H9 (cell line): Measurements from ENCODE around the gene UGT1A7. TPM values are rescaled to one million over a fixed set of nuclear protein-coding genes. Genes with fewer than 3 reads are reported as not detected.

Experiments
- DNase-seq: peaks from one replicate; pipeline ENCODE4 v3.0.0-alpha.2; 2017
- H2AFZ ChIP-seq: one replicate; pipeline ENCODE4 v1.6.1; 2013; ENCODE audit warnings: mild to moderate bottlenecking, low read length, control low read depth, moderate library complexity
- H2AK5ac ChIP-seq: 2 replicates; pipeline ENCODE4 v1.6.1; 2013; ENCODE audit warnings: low read length, control low read depth, mixed read lengths; ENCODE audit not compliant: insufficient read length
- H2BK120ac ChIP-seq: one replicate; pipeline ENCODE4 v1.6.1; 2013; ENCODE audit warnings: low read depth, mild to moderate bottlenecking, low read length, control low read depth, inconsistent platforms; ENCODE audit not compliant: poor library complexity, severe bottlenecking
- H2BK12ac ChIP-seq: 2 replicates; pipeline ENCODE4 v1.6.1; 2013; ENCODE audit warnings: low read length, control low read depth, mixed read lengths, low read depth; ENCODE audit not compliant: insufficient read length
- H2BK15ac ChIP-seq: 2 replicates; pipeline ENCODE4 v1.6.1; 2013; ENCODE audit warnings: low read depth, low read length, control low read depth
- H2BK20ac ChIP-seq: one replicate; pipeline ENCODE4 v1.6.1; 2013; ENCODE audit warnings: low read depth, mild to moderate bottlenecking, low read length, control low read depth, inconsistent platforms; ENCODE audit not compliant: poor library complexity, severe bottlenecking
- H2BK5ac ChIP-seq: 2 replicates; pipeline ENCODE4 v1.6.1; 2013; ENCODE audit warnings: low read length, control low read depth, mixed read lengths; ENCODE audit not compliant: insufficient read length
- H3K14ac ChIP-seq: 2 replicates; pipeline ENCODE4 v1.6.1; 2013; ENCODE audit warnings: low read length, control low read depth; ENCODE audit not compliant: insufficient read depth
- H3K18ac ChIP-seq: 2 replicates; pipeline ENCODE4 v1.6.1; 2013; ENCODE audit warnings: low read depth, mild to moderate bottlenecking, mixed read lengths, low read length, control low read depth; ENCODE audit not compliant: insufficient read length
- H3K23ac ChIP-seq: 2 replicates; pipeline ENCODE4 v1.6.1; 2013; ENCODE audit warnings: low read length, control low read depth, mixed read lengths, low read depth; ENCODE audit not compliant: insufficient read length
- H3K23me2 ChIP-seq: 2 replicates; pipeline ENCODE4 v1.6.1; 2013; ENCODE audit warnings: low read depth, mild to moderate bottlenecking, mixed read lengths, low read length, control low read depth; ENCODE audit not compliant: insufficient read length, poor library complexity, severe bottlenecking
- H3K27ac ChIP-seq: 2 replicates; pipeline ENCODE4 v1.5.1; 2013; ENCODE audit warnings: low read length, control low read depth, mixed read lengths, low read depth; ENCODE audit not compliant: insufficient read length
- H3K27me3 ChIP-seq: 2 replicates; pipeline ENCODE4 v1.6.1; 2013; ENCODE audit warnings: low read length, control low read depth, inconsistent platforms; ENCODE audit not compliant: insufficient read depth
- H3K4ac ChIP-seq: 2 replicates; pipeline ENCODE4 v1.6.1; 2013; ENCODE audit warnings: low read depth, mild to moderate bottlenecking, control low read depth, inconsistent platforms, low read length, moderate library complexity
- H3K4me1 ChIP-seq: 2 replicates; pipeline ENCODE4 v1.6.1; 2013; ENCODE audit warnings: low read length, control low read depth, inconsistent platforms; ENCODE audit not compliant: insufficient read depth
- H3K4me2 ChIP-seq: 2 replicates; pipeline ENCODE4 v1.6.1; 2013; ENCODE audit warnings: low read length, control low read depth, mixed read lengths; ENCODE audit not compliant: insufficient read length, insufficient read depth
- H3K56ac ChIP-seq: 2 replicates; pipeline ENCODE4 v1.6.1; 2013; ENCODE audit warnings: low read depth, mild to moderate bottlenecking, mixed read lengths, low read length, control low read depth; ENCODE audit not compliant: insufficient read length
- H3K79me1 ChIP-seq: 2 replicates; pipeline ENCODE4 v1.6.1; 2013; ENCODE audit warnings: low read depth, mild to moderate bottlenecking, moderate library complexity, low read length, control low read depth, inconsistent platforms; ENCODE audit not compliant: insufficient read depth, poor library complexity, severe bottlenecking
- H3K79me2 ChIP-seq: 2 replicates; pipeline ENCODE4 v1.6.1; 2013; ENCODE audit warnings: low read length, control low read depth, inconsistent platforms; ENCODE audit not compliant: insufficient read depth
- H3K9ac ChIP-seq: 2 replicates; pipeline ENCODE4 v1.6.1; 2013; ENCODE audit warnings: low read length, control low read depth, mixed read lengths; ENCODE audit not compliant: insufficient read length; ENCODE audit errors: extremely low read depth
- H3K9me3 ChIP-seq: one replicate; pipeline ENCODE4 v1.6.1; 2013; ENCODE audit warnings: low read depth, low read length, inconsistent platforms; ENCODE audit not compliant: control insufficient read depth
- H3T11ph ChIP-seq: one replicate; pipeline ENCODE4 v1.6.1; 2013; ENCODE audit warnings: mild to moderate bottlenecking, low read length, control low read depth, inconsistent platforms
- H4K20me1 ChIP-seq: one replicate; pipeline ENCODE4 v1.6.1; 2013; ENCODE audit not compliant: control insufficient read depth, insufficient read length, insufficient read depth
- H4K5ac ChIP-seq: 2 replicates; pipeline ENCODE4 v1.6.1; 2013; ENCODE audit warnings: low read depth, mild to moderate bottlenecking, mixed read lengths, low read length, control low read depth; ENCODE audit not compliant: insufficient read length
- H4K8ac ChIP-seq: replicated peaks from 2 replicates; pipeline ENCODE4 v1.6.1; 2013; ENCODE audit warnings: low read length, control low read depth, mixed read lengths, low read depth; ENCODE audit not compliant: insufficient read length
- H4K91ac ChIP-seq: 2 replicates; pipeline ENCODE4 v1.6.1; 2013; ENCODE audit warnings: low read depth, mild to moderate bottlenecking, moderate library complexity, mixed read lengths, low read length, control low read depth; ENCODE audit not compliant: insufficient read length
- H3K27ac Mint-ChIP-seq, 3 experiments: 2 replicates in 2 of 3; 3 replicates in 1 of 3; pipeline ENCODE4 v1.8.0; 2020 to 2021; ENCODE audit warnings: mixed read lengths in 3 of 3, mild to moderate bottlenecking in 1 of 3, moderate library complexity in 1 of 3
- H3K27me3 Mint-ChIP-seq: 2 replicates; pipeline ENCODE4 v1.8.0; 2021; ENCODE audit warnings: low read depth, mild to moderate bottlenecking, moderate library complexity, mixed read lengths
- H3K36me3 Mint-ChIP-seq, 3 experiments: 2 replicates in 2 of 3; 3 replicates in 1 of 3; pipeline ENCODE4 v1.8.0; 2020 to 2021; ENCODE audit warnings: low read depth in 3 of 3, mixed read lengths in 3 of 3; ENCODE audit not compliant: insufficient read depth in 1 of 3
- H3K4me1 Mint-ChIP-seq, 2 experiments: 2 replicates each; pipeline ENCODE4 v1.8.0; 2020; ENCODE audit warnings: mixed read lengths in 2 of 2
- H3K4me3 Mint-ChIP-seq, 2 experiments: 2 replicates in 1 of 2; 3 replicates in 1 of 2; pipeline ENCODE4 v1.8.0; 2020 to 2021; ENCODE audit warnings: mild to moderate bottlenecking in 2 of 2, mixed read lengths in 2 of 2, moderate library complexity in 1 of 2
- H3K9me3 Mint-ChIP-seq, 2 experiments: 2 replicates in 1 of 2; 3 replicates in 1 of 2; pipeline ENCODE4 v1.8.0; 2020; ENCODE audit warnings: mild to moderate bottlenecking in 2 of 2, mixed read lengths in 2 of 2, moderate library complexity in 1 of 2
- WGBS: extraction: QIAGEN DNeasy Blood & Tissue Kit; methylation state at CpG from one replicate; pipeline ENCODE4 v1.1.7; 2013; ENCODE audit warnings: missing lambda C conversion rate, low lambda C conversion rate, mixed read lengths; ENCODE audit not compliant: insufficient read length; ENCODE audit errors: extremely low coverage; 5-methylcytosine and 5-hydroxymethylcytosine counted together
- total RNA-seq: library from RNA; stranded (reverse); gene quantifications from 2 replicates; pipeline ENCODE4 v1.2.1, GENCODE V29; 2021
- TF ChIP-seq, protein P1 (sequence below): fragments of 200-600 bp; sonication (generic); conservative IDR thresholded peaks from 3 replicates; pipeline ENCODE4 v1.8.0; 2021; ENCODE audit warnings: antibody characterized with exemption, mild to moderate bottlenecking

Gene UGT1A7
- total RNA-seq, 1 experiment from 2014 or later, result not detected

DNA sequence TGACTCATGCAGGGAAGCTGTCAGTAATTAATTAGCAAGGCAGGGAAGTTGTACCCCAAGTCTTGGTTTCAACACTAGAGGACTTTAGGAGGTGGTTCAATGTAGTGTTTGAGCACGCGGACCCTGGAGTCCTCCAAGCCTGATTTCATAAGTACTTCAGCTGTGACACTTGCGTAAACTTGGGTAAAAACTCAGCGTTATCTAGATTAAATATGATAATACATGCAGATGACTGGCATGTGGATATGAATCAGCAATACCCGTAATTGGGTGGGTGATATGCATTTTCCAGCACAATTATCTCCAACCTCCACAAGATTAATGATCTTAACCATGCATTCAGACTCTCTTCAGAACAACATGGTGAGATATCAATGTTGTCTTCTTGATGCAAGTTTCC, 5.2 kb downstream of the UGT1A7 start:
- H3K23me2 ChIP-seq, result no peaks in the 10 kb centered on the region
- no peak overlapping the region for H3K4me2 ChIP-seq
- no peak overlapping the region for H2AFZ ChIP-seq
- H4K91ac ChIP-seq, result no peak overlapping the region
- H2BK120ac ChIP-seq, result no peak overlapping the region
- no peak overlapping the region for H3K9ac ChIP-seq
- H3K27ac ChIP-seq, result no peak overlapping the region
- no peaks in the 10 kb centered on the region; a peak in 1 of 7 replicates for H3K36me3 Mint-ChIP-seq
- H2BK15ac ChIP-seq, result no peak overlapping the region
- H3K4me1 ChIP-seq, result peaks cover 3% of the 10 kb centered on the region; the same call in 1 of the 2 replicates
- TF ChIP-seq, protein P1, sequence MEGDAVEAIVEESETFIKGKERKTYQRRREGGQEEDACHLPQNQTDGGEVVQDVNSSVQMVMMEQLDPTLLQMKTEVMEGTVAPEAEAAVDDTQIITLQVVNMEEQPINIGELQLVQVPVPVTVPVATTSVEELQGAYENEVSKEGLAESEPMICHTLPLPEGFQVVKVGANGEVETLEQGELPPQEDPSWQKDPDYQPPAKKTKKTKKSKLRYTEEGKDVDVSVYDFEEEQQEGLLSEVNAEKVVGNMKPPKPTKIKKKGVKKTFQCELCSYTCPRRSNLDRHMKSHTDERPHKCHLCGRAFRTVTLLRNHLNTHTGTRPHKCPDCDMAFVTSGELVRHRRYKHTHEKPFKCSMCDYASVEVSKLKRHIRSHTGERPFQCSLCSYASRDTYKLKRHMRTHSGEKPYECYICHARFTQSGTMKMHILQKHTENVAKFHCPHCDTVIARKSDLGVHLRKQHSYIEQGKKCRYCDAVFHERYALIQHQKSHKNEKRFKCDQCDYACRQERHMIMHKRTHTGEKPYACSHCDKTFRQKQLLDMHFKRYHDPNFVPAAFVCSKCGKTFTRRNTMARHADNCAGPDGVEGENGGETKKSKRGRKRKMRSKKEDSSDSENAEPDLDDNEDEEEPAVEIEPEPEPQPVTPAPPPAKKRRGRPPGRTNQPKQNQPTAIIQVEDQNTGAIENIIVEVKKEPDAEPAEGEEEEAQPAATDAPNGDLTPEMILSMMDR, result no peak
- no peaks in the 10 kb centered on the region for H4K20me1 ChIP-seq
- H2AK5ac ChIP-seq, result no peak overlapping the region
- H2BK20ac ChIP-seq, result no peak overlapping the region
- no peaks in the 10 kb centered on the region; the same call in 1 of the 2 replicates for H3K27me3 Mint-ChIP-seq
- WGBS, result no CpG with 5 or more reads among the region's 5 CpGs
- no peak overlapping the region for H4K5ac ChIP-seq
- no peak for DNase-seq
- no peaks in the 10 kb centered on the region for H3K79me2 ChIP-seq
- H2BK12ac ChIP-seq, result no peak overlapping the region
- H3K27me3 ChIP-seq, result no peaks in the 10 kb centered on the region
- no peak overlapping the region for H3K14ac ChIP-seq
- no peak overlapping the region for H3K27ac Mint-ChIP-seq
- no peak overlapping the region for H3K56ac ChIP-seq
- H3T11ph ChIP-seq, result no peak overlapping the region
- H3K79me1 ChIP-seq, result no peaks in the 10 kb centered on the region
- H3K9me3 Mint-ChIP-seq, result no peaks in the 10 kb centered on the region; a peak in 2 of 5 replicates
- H4K8ac ChIP-seq, result no peak overlapping the region
- H3K18ac ChIP-seq, result no peak overlapping the region
- peaks cover 20 to 26% of the 10 kb centered on the region in 2 experiments for H3K4me1 Mint-ChIP-seq
- no peaks in the 10 kb centered on the region for H3K9me3 ChIP-seq
- H3K23ac ChIP-seq, result no peak overlapping the region
- no peak overlapping the region for H2BK5ac ChIP-seq
- H3K4me3 Mint-ChIP-seq, result no peak overlapping the region
- H3K4ac ChIP-seq, result no peak overlapping the region
